HEK293 (cell line): Measurements from ENCODE around the gene ATP7A.

ENCODE experiments used
- CTCF ChIA-PET: fragments of 350-600 bp; formaldehyde crosslinking; extraction: SDS; loops from one replicate; lab custom pipeline; 2021; ENCODE audit warnings: antibody characterized with exemption; lab: Yijun Ruan, JAX
- POLR2A ChIA-PET: fragments of 300-600 bp; formaldehyde crosslinking; extraction: SDS; loops from one replicate; lab custom pipeline; 2020; ENCODE audit warnings: antibody characterized with exemption, inconsistent platforms; lab: Yijun Ruan, JAX
- H3K27ac ChIP-seq: fragments of 200-500 bp; sonication (Bioruptor generic); 2 replicates; pipeline ENCODE4 v1.5.1; 2014; ENCODE audit warnings: low read depth, low read length, control low read depth, inconsistent platforms; ENCODE audit errors: extremely low read depth
- H3K36me3 ChIP-seq, 2 experiments: fragments of 200-500 bp in 1 of 2; sonication (Bioruptor generic) in 1 of 2; 1 replicate in 1 of 2; 2 replicates in 1 of 2; pipeline ENCODE4 v1.5.1; 2014 to 2017; ENCODE audit warnings: inconsistent platforms in 2 of 2, low read length in 2 of 2; ENCODE audit not compliant: control insufficient read depth in 2 of 2, insufficient read depth in 1 of 2
- H3K4me1 ChIP-seq: fragments of 200-500 bp; sonication (Bioruptor generic); 2 replicates; pipeline ENCODE4 v1.5.1; 2014; ENCODE audit warnings: mild to moderate bottlenecking, low read length, inconsistent platforms; ENCODE audit not compliant: control insufficient read depth, insufficient read depth
- H3K4me3 ChIP-seq: 2 replicates; pipeline ENCODE4 v1.5.1; 2011; ENCODE audit warnings: low read depth, mild to moderate bottlenecking, control low read depth, low read length, moderate library complexity
- H3K9me3 ChIP-seq: fragments of 200-500 bp; sonication (Bioruptor generic); 2 replicates; pipeline ENCODE4 v1.5.1; 2014; ENCODE audit warnings: low read depth, low read length, inconsistent platforms; ENCODE audit not compliant: control insufficient read depth, insufficient read depth
- AEBP2 ChIP-seq: fragments of 450-650 bp; formaldehyde crosslinking; IDR thresholded peaks from 2 replicates; pipeline ENCODE4 v1.5.1; 2016; ENCODE audit warnings: missing biosample characterization, missing genetic modification characterization, borderline replicate concordance
- BCL11B ChIP-seq: fragments of 450-650 bp; formaldehyde crosslinking; IDR thresholded peaks from 2 replicates; pipeline ENCODE4 v1.5.1; 2016; ENCODE audit warnings: low read depth, missing biosample characterization, missing genetic modification characterization
- INSM2 ChIP-seq: fragments of 450-650 bp; formaldehyde crosslinking; IDR thresholded peaks from 2 replicates; pipeline ENCODE4 v1.5.1; 2016; ENCODE audit warnings: missing biosample characterization, missing genetic modification characterization
- SCRT2 ChIP-seq: fragments of 450-650 bp; formaldehyde crosslinking; IDR thresholded peaks from 2 replicates; pipeline ENCODE4 v1.5.1; 2016; ENCODE audit warnings: missing biosample characterization, missing genetic modification characterization
- SP2 ChIP-seq: fragments of 450-650 bp; formaldehyde crosslinking; IDR thresholded peaks from 2 replicates; pipeline ENCODE4 v1.5.1; 2016; ENCODE audit warnings: missing biosample characterization, missing genetic modification characterization
- SP3 ChIP-seq: fragments of 450-650 bp; formaldehyde crosslinking; IDR thresholded peaks from 2 replicates; pipeline ENCODE4 v1.5.1; 2016; ENCODE audit warnings: missing biosample characterization, missing genetic modification characterization
- WT1 ChIP-seq: fragments of 450-650 bp; formaldehyde crosslinking; IDR thresholded peaks from 2 replicates; pipeline ENCODE4 v1.5.1; 2016; ENCODE audit warnings: missing biosample characterization, missing genetic modification characterization
- ZBTB20 ChIP-seq: fragments of 450-650 bp; formaldehyde crosslinking; IDR thresholded peaks from 2 replicates; pipeline ENCODE4 v1.5.1; 2016; ENCODE audit warnings: missing biosample characterization, missing genetic modification characterization
- ZBTB26 ChIP-seq: fragments of 450-650 bp; formaldehyde crosslinking; optimal IDR thresholded peaks from 2 replicates; pipeline ENCODE3; 2016; ENCODE audit warnings: missing biosample characterization, mild to moderate bottlenecking, missing genetic modification characterization
- ZBTB49 ChIP-seq: fragments of 450-650 bp; formaldehyde crosslinking; IDR thresholded peaks from 2 replicates; pipeline ENCODE4 v1.5.1; 2016; ENCODE audit warnings: missing biosample characterization, missing genetic modification characterization, low read depth
- ZNF169 ChIP-seq: fragments of 450-650 bp; formaldehyde crosslinking; IDR thresholded peaks from 2 replicates; pipeline ENCODE4 v1.5.1; 2016; ENCODE audit warnings: missing biosample characterization, missing genetic modification characterization
- ZNF2 ChIP-seq: fragments of 450-650 bp; formaldehyde crosslinking; IDR thresholded peaks from 2 replicates; pipeline ENCODE4 v1.5.1; 2016; ENCODE audit warnings: missing biosample characterization, missing genetic modification characterization
- ZNF324 ChIP-seq: fragments of 450-650 bp; formaldehyde crosslinking; IDR thresholded peaks from 2 replicates; pipeline ENCODE4 v1.5.1; 2016; ENCODE audit warnings: missing biosample characterization, missing genetic modification characterization
- ZNF362 ChIP-seq: fragments of 450-650 bp; formaldehyde crosslinking; IDR thresholded peaks from 2 replicates; pipeline ENCODE4 v1.5.1; 2016; ENCODE audit warnings: missing biosample characterization, missing genetic modification characterization
- ZNF37A ChIP-seq: fragments of 450-650 bp; IDR thresholded peaks from 2 replicates; pipeline ENCODE4 v1.5.1; 2018; ENCODE audit warnings: missing biosample characterization, missing genetic modification characterization
- ZNF433 ChIP-seq: fragments of 450-650 bp; formaldehyde crosslinking; IDR thresholded peaks from 2 replicates; pipeline ENCODE4 v1.5.1; 2016; ENCODE audit warnings: missing biosample characterization, missing genetic modification characterization, low read depth
- ZNF488 ChIP-seq: fragments of 450-650 bp; formaldehyde crosslinking; IDR thresholded peaks from 2 replicates; pipeline ENCODE4 v1.5.1; 2016; ENCODE audit warnings: missing biosample characterization, missing genetic modification characterization
- ZNF510 ChIP-seq: fragments of 450-650 bp; formaldehyde crosslinking; IDR thresholded peaks from 2 replicates; pipeline ENCODE4 v1.5.1; 2018; ENCODE audit warnings: mild to moderate bottlenecking, missing genetic modification characterization, missing biosample characterization; ENCODE audit not compliant: insufficient replicate concordance
- ZNF518A ChIP-seq: fragments of 450-650 bp; formaldehyde crosslinking; conservative IDR thresholded peaks from 2 replicates; pipeline ENCODE4 v1.5.1; 2016; ENCODE audit warnings: low read depth, missing biosample characterization, missing genetic modification characterization
- ZNF658 ChIP-seq: fragments of 450-650 bp; formaldehyde crosslinking; IDR thresholded peaks from 2 replicates; pipeline ENCODE4; 2016; ENCODE audit warnings: missing biosample characterization, missing genetic modification characterization
- ZNF677 ChIP-seq: fragments of 450-650 bp; IDR thresholded peaks from 2 replicates; pipeline ENCODE4 v1.5.0; 2018; ENCODE audit warnings: missing biosample characterization, mild to moderate bottlenecking, missing genetic modification characterization, moderate library complexity
- ZNF830 ChIP-seq: fragments of 450-650 bp; IDR thresholded peaks from 2 replicates; pipeline ENCODE4 v1.5.0; 2018; ENCODE audit warnings: missing biosample characterization, missing genetic modification characterization, low read depth, mild to moderate bottlenecking, moderate library complexity

ATP7A gene

GRCh38 chrX:77953708-77954107 is 43.2 kb downstream of the ATP7A start (continued):
- TF ChIP-seq ZNF488 (tag by site-specific recombination) (no peak), ZBTB49 (tag by site-specific recombination) (no peak), ZNF677 (no peak), ZNF362 (no peak), SCRT2 (tag by site-specific recombination) (no peak), AEBP2 (tag by site-specific recombination) (no peak), ZNF2 (tag by site-specific recombination) (no peak), ZNF324 (no peak)

GRCh38 chrX:77960567-77960966 is 50.1 kb downstream of the ATP7A start:
- CTCF ChIA-PET: no interaction called here
- no peak overlapping the region for H3K27ac ChIP-seq
- no peak for TF ChIP-seq ZNF37A
- no peak for TF ChIP-seq WT1 (tag by site-specific recombination)
- TF ChIP-seq ZNF433 (tag by site-specific recombination): no peak
- no peak for TF ChIP-seq SP3
- no peak for TF ChIP-seq INSM2 (tag by site-specific recombination)
- TF ChIP-seq ZBTB20: no peak
- no peak for TF ChIP-seq ZBTB26
- TF ChIP-seq SP2 (tag by site-specific recombination): no peak
- TF ChIP-seq ZNF169: no peak
- no peak for TF ChIP-seq ZNF518A (tag by site-specific recombination)
- TF ChIP-seq ZNF510 (tag by site-specific recombination): no peak
- no peak for TF ChIP-seq BCL11B (tag by site-specific recombination)
- TF ChIP-seq ZNF658 (tag by site-specific recombination): no peak
- TF ChIP-seq ZNF830 (tag by site-specific recombination): no peak
- TF ChIP-seq, all 188 proteins: peak for 0
- POLR2A ChIA-PET: no interaction called here
- Histone ChIP-seq H3K36me3 (no peaks in the 10 kb centered on the region), H3K4me1 (no peaks in the 10 kb centered on the region), H3K9me3 (peaks cover 5% of the 10 kb centered on the region), H3K4me3 (no peak overlapping the region)
